Gastrocnemius medialis (tissue), 4 donors: ENCODE data around the gene VPS9D1.

Experiments
- CTCF ChIP-seq, 5 experiments: fragments of 450-650 bp in 3 of 5; fragments of 200-600 bp in 2 of 5; sonication (generic) in 2 of 5; IDR thresholded peaks in 4 of 5; conservative IDR thresholded peaks in 1 of 5; 1 replicate in 4 of 5; 2 replicates in 1 of 5; pipeline ENCODE4 v1.5.1; 2016 to 2019; ENCODE audit warnings: antibody characterized with exemption in 5 of 5, mild to moderate bottlenecking in 3 of 5, moderate library complexity in 3 of 5
- POLR2A ChIP-seq, 2 donors: fragments of 450-650 bp; IDR thresholded peaks; one replicate each; pipeline ENCODE4 v1.6.1; 2017; ENCODE audit warnings: antibody characterized with exemption in 2 of 2, mild to moderate bottlenecking in 2 of 2, moderate library complexity in 2 of 2

- TF ChIP-seq CTCF (IDR thresholded peaks at IDR 0.05 in 4 of 5, conservative IDR thresholded peaks at IDR 0.05 in 1 of 5) = no peak
- TF ChIP-seq POLR2A (IDR thresholded peaks at IDR 0.05) = no peak
These were observed 49.9 kb downstream of the VPS9D1 start for GRCh38 chr16:89670496-89671431.
